ENCODE results near the gene SLC4A4. TPM values are rescaled to one million over a fixed set of nuclear protein-coding genes. Genes with fewer than 3 reads are reported as not detected.

SLC4A4 gene
- total and polyA plus RNA-seq, 10 of the 15 experiments (the other 5 are each of a cell fraction or from before 2014, with no cell fraction given): 0.05 to 0.44 (median 0.18) TPM

- FAIRE-seq (no peak), ATAC-seq (no peak), DNase-seq (ENCODE audit: low read depth, low spot score) (no peak)
- in situ Hi-C loops (cut with MboI): no loop called here
- Histone ChIP-seq H3K4me1 (ENCODE audit: control insufficient read depth, insufficient read depth, low read length) (no peaks in the 10 kb centered on the region), H3K9me3 (replicated peaks; ENCODE audit: control insufficient read depth, insufficient read depth, low read length) (no peaks in the 10 kb centered on the region), H3K27me3 (replicated peaks in 1 of 2; ENCODE audit: control insufficient read depth in 2 of 2, insufficient read depth in 2 of 2, low read length in 1 of 2) (no peaks in the 10 kb centered on the region; a peak in 1 of 4 replicates), H3K4me3 (no peak overlapping the region), H3K4me2 (ENCODE audit: control insufficient read depth, insufficient read depth) (no peak overlapping the region), H3K79me2 (ENCODE audit: control insufficient read depth, insufficient read depth, low read length) (no peaks in the 10 kb centered on the region), H3K27ac (ENCODE audit: control insufficient read depth, insufficient read depth) (no peak overlapping the region), H4K20me1 (ENCODE audit: control insufficient read depth, insufficient read depth) (no peaks in the 10 kb centered on the region), H3K36me3 (ENCODE audit: control insufficient read depth in 2 of 2, insufficient read depth in 2 of 2, low read length in 1 of 2) (no peaks in the 10 kb centered on the region), H3K9ac (ENCODE audit: control insufficient read depth, insufficient read depth, low read length) (no peak overlapping the region), H2AFZ (ENCODE audit: control insufficient read depth, low read depth, low read length) (no peak overlapping the region)
- ChIA-PET RAD21 (ENCODE audit: unreplicated experiment) (no interaction called here), CTCF (interaction anchor here (1.3 kb wide), 1 partner anchor 319 kb away, joined by 5 read pairs; no protein-coding TSS in a partner anchor), POLR2A (interaction anchor here (0.6 kb wide), 1 partner anchor 295 kb away, joined by 3 read pairs; no protein-coding TSS in a partner anchor), SMC1A (ENCODE audit: uncharacterized antibody, unreplicated experiment) (interaction anchor here (1.2 kb wide), 1 partner anchor 365 kb away, joined by 3 read pairs; no protein-coding TSS in a partner anchor)
- no peak for TF ChIP-seq E2F4 (IDR thresholded peaks at IDR 0.05; ENCODE audit: low read depth, low read length)
- no peak for TF ChIP-seq POLR2AphosphoS2 (IDR thresholded peaks at IDR 0.05; ENCODE audit: low read depth, low read length)
- no peak for TF ChIP-seq IKZF2 (IDR thresholded peaks at IDR 0.05)
- TF ChIP-seq, protein P1, sequence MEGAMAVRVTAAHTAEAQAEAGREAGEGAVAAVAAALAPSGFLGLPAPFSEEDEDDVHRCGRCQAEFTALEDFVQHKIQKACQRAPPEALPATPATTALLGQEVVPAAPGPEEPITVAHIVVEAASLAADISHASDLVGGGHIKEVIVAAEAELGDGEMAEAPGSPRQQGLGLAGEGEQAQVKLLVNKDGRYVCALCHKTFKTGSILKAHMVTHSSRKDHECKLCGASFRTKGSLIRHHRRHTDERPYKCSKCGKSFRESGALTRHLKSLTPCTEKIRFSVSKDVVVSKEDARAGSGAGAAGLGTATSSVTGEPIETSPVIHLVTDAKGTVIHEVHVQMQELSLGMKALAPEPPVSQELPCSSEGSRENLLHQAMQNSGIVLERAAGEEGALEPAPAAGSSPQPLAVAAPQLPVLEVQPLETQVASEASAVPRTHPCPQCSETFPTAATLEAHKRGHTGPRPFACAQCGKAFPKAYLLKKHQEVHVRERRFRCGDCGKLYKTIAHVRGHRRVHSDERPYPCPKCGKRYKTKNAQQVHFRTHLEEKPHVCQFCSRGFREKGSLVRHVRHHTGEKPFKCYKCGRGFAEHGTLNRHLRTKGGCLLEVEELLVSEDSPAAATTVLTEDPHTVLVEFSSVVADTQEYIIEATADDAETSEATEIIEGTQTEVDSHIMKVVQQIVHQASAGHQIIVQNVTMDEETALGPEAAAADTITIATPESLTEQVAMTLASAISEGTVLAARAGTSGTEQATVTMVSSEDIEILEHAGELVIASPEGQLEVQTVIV (IDR thresholded peaks at IDR 0.05; ENCODE audit: borderline replicate concordance, partially characterized antibody): no peak
- no peak for TF ChIP-seq ZNF274 (IDR thresholded peaks at IDR 0.05; ENCODE audit: insufficient read depth, insufficient read length)
- TF ChIP-seq MEF2A (IDR thresholded peaks at IDR 0.05; ENCODE audit: insufficient read depth, low read depth, low read length): no peak
- TF ChIP-seq MYC (IDR thresholded peaks at IDR 0.05; ENCODE audit: insufficient read depth, insufficient read length, insufficient replicate concordance, low read length, severe bottlenecking): no peak
- no peak for TF ChIP-seq TCF7 (IDR thresholded peaks at IDR 0.05; ENCODE audit: borderline replicate concordance)
- TF ChIP-seq WRNIP1 (IDR thresholded peaks at IDR 0.05; ENCODE audit: borderline replicate concordance, low read depth, low read length): no peak
- TF ChIP-seq IRF4 (IDR thresholded peaks at IDR 0.05; ENCODE audit: low read depth, low read length): no peak
- TF ChIP-seq NBN (IDR thresholded peaks at IDR 0.05): no peak
- TF ChIP-seq CBX5 (IDR thresholded peaks at IDR 0.05; ENCODE audit: low read depth): no peak
- 0% methylated on average over 3 of the region's 3 CpGs for WGBS (ENCODE audit: insufficient coverage, insufficient replicate concordance, low lambda C conversion rate, missing lambda C conversion rate)
- BruUV-seq (replicated peaks): no TSS peak
- intact Hi-C loops (cut with micrococcal nuclease; ENCODE audit: unreplicated experiment): loop anchor here (5.0 kb wide), 2 partner anchors 277 to 322 kb away; no protein-coding TSS in a partner anchor
Measured at GRCh38 chr4:71549516-71550160, 210.8 kb downstream of the SLC4A4 start.

All from GM12878 (cell line).